Osteoblast (primary cell): ENCODE data around the gene DHRS9. TPM values are rescaled to one million over a fixed set of nuclear protein-coding genes. Genes with fewer than 3 reads are reported as not detected.

ENCODE experiments used
- DNase-seq: peaks from one replicate; pipeline ENCODE4 v3.0.0; 2011; ENCODE audit warnings: low spot score, mixed read lengths; ENCODE audit not compliant: insufficient read length; ENCODE audit errors: missing footprints
- H2AFZ ChIP-seq: 2 replicates; pipeline ENCODE4 v1.6.0; 2011; ENCODE audit warnings: mild to moderate bottlenecking, low read length
- H3K27ac ChIP-seq: 2 replicates; pipeline ENCODE4 v1.5.1; 2011; ENCODE audit warnings: mild to moderate bottlenecking, low read depth, low read length, moderate library complexity
- H3K27me3 ChIP-seq: 2 replicates; pipeline ENCODE4 v1.6.0; 2012; ENCODE audit warnings: mild to moderate bottlenecking, control low read depth, inconsistent platforms, low read length, moderate library complexity; ENCODE audit not compliant: insufficient read depth
- H3K36me3 ChIP-seq: 2 replicates; pipeline ENCODE4 v1.5.1; 2011; ENCODE audit warnings: mild to moderate bottlenecking, low read length, control low read depth, moderate library complexity; ENCODE audit not compliant: insufficient read depth
- H3K4me1 ChIP-seq: 2 replicates; pipeline ENCODE4 v1.5.1; 2011; ENCODE audit warnings: mild to moderate bottlenecking, low read length, control low read depth, moderate library complexity; ENCODE audit not compliant: insufficient read depth
- H3K4me2 ChIP-seq: 2 replicates; pipeline ENCODE4 v1.6.0; 2011; ENCODE audit warnings: mild to moderate bottlenecking, low read length; ENCODE audit not compliant: insufficient read depth
- H3K4me3 ChIP-seq: fragments of 200-600 bp; sonication (generic); 3 replicates; pipeline ENCODE4 v1.5.1; 2012; ENCODE audit warnings: mild to moderate bottlenecking, low read length, inconsistent platforms; ENCODE audit not compliant: insufficient read depth
- H3K79me2 ChIP-seq: 2 replicates; pipeline ENCODE4 v1.6.0; 2012; ENCODE audit warnings: mild to moderate bottlenecking, low read length, control low read depth, inconsistent platforms; ENCODE audit not compliant: insufficient read depth
- H3K9me3 ChIP-seq: 2 replicates; pipeline ENCODE4 v1.5.1; 2011; ENCODE audit warnings: low read depth, low read length, control low read depth
- H4K20me1 ChIP-seq: 2 replicates; pipeline ENCODE4 v1.6.0; 2012; ENCODE audit warnings: mild to moderate bottlenecking, low read length, control low read depth; ENCODE audit not compliant: insufficient read depth
- CTCF ChIP-seq: IDR thresholded peaks from 2 replicates; pipeline ENCODE4 v1.5.1; 2011; ENCODE audit warnings: mild to moderate bottlenecking, low read depth, low read length, moderate library complexity; ENCODE audit errors: extremely low read depth
- total RNA-seq: library from RNA; depleted of rRNA; stranded (reverse); fragments of >200 nt; gene quantifications from 2 replicates; pipeline ENCODE4 v1.2.3, GENCODE V29; 2012

DHRS9 gene
- total RNA-seq, 1 donor = not detected

- Histone ChIP-seq H3K36me3 (no peaks in the 10 kb centered on the region), H3K4me2 (no peak overlapping the region), H3K79me2 (no peaks in the 10 kb centered on the region), H3K27ac (no peak overlapping the region), H2AFZ (no peak overlapping the region), H3K4me1 (peaks cover 3% of the 10 kb centered on the region), H4K20me1 (no peaks in the 10 kb centered on the region), H3K9me3 (no peaks in the 10 kb centered on the region), H3K4me3 (no peak overlapping the region), H3K27me3 (no peaks in the 10 kb centered on the region)
- TF ChIP-seq CTCF = no peak
- no peak for DNase-seq
Observed at GRCh38 chr2:169106134-169106533, 36.8 kb downstream of the DHRS9 start.

DNA sequence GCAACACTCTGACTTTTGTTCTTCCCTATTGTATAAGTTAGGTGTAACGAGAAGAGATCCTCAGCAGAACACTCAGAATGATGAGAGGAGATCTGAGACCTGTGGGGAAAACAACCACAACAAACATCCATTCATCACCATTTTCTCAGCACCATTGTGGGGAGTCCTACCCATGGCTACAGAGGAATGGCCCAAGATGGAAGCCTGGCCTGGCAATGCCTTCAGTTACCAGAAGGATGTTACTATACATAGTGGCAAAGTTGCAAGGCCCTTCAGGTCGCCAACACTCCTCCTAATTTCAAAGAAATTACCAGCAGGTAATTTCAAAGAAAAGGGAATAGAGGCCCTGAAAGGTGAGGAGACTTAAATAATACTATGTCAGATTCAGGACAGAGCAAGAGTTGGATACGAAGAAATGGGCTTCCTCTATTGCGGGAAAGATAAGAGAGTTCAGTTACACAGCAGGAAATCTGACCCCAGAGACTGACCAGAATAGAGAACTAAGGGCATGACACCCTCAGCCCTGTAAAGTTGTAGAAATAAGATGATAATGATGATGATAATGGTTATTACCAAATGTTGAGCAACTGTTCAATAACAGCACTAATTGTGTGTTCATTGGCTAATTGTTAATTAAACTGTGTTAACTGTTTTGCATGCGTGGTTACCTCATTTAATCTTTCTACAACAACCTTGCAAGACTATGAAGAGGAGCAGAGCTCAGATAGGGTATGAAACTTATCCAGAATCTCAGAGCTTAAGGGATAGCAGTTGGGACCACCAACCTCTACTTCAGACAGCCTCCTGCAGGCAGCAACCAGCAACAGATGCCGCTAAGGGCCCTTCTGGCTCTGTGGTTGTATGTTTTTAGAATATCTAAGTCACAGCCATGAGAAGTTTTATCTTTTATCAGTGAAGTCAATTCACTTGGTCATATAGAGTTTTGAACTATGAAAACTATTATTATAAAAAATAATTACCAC, 37.5 kb downstream of the DHRS9 start:
- no peaks in the 10 kb centered on the region for H3K79me2 ChIP-seq

DNA sequence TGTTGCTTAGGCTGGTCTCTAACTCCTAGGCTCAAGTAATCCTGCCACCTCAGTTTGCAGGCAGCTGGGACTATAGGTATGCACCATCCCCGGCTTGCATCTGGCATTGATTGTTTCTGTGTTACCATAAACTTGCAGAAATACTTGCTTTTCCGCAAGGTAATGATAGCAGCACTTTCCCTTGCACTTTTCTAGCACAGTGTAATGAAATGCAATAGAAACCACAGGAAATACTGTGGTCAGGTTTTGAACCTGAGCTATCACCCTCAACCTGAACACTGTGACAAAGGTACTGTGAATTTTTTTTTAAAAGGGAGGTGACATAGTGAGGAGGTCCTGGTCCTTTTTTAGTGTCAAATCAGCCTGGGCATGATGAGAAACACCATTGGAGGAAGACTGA, 38.3 kb downstream of the DHRS9 start:
- Histone ChIP-seq H3K4me2 (no peak overlapping the region), H3K36me3 (no peaks in the 10 kb centered on the region), H3K9me3 (no peaks in the 10 kb centered on the region), H3K27me3 (no peaks in the 10 kb centered on the region), H3K4me3 (no peak overlapping the region), H3K79me2 (no peaks in the 10 kb centered on the region), H2AFZ (no peak overlapping the region), H4K20me1 (no peaks in the 10 kb centered on the region), H3K27ac (no peak overlapping the region), H3K4me1 (peaks cover 3% of the 10 kb centered on the region)
- no peak for TF ChIP-seq CTCF
- no peak for DNase-seq

More for the DNA sequence above, 37.5 kb downstream of the DHRS9 start:
- H3K4me3 ChIP-seq = no peak overlapping the region
- H3K4me1 ChIP-seq = peaks cover 3% of the 10 kb centered on the region
- DNase-seq = no peak
- H4K20me1 ChIP-seq = no peaks in the 10 kb centered on the region
- no peaks in the 10 kb centered on the region for H3K9me3 ChIP-seq
- no peak overlapping the region for H3K4me2 ChIP-seq
- no peaks in the 10 kb centered on the region for H3K36me3 ChIP-seq
- no peak overlapping the region for H2AFZ ChIP-seq
- no peak overlapping the region for H3K27ac ChIP-seq
- no peaks in the 10 kb centered on the region for H3K27me3 ChIP-seq
- no peak for TF ChIP-seq CTCF

- no peaks in the 10 kb centered on the region for H3K27me3 ChIP-seq
- H3K4me2 ChIP-seq = no peak overlapping the region
- no peaks in the 10 kb centered on the region for H3K36me3 ChIP-seq
- TF ChIP-seq CTCF = no peak
- H2AFZ ChIP-seq = no peak overlapping the region
- no peak for DNase-seq
- no peaks in the 10 kb centered on the region for H4K20me1 ChIP-seq
- no peaks in the 10 kb centered on the region for H3K79me2 ChIP-seq
- no peak overlapping the region for H3K4me3 ChIP-seq
- peaks cover 3% of the 10 kb centered on the region for H3K4me1 ChIP-seq
- H3K9me3 ChIP-seq = no peaks in the 10 kb centered on the region
- no peak overlapping the region for H3K27ac ChIP-seq
Observed at GRCh38 chr2:169108099-169108884, 38.9 kb downstream of the DHRS9 start.
